ENCODE measurements around the gene DLGAP4. TPM values are rescaled to one million over a fixed set of nuclear protein-coding genes. Genes with fewer than 3 reads are reported as not detected.

The DLGAP4 gene
- total and polyA plus RNA-seq, 2 experiments from 2014 or later: 14.3 to 68.1 TPM

GRCh38 chr20:36362978-36363713 lies 57.0 kb downstream of the DLGAP4 start:
- DNase-seq: no peak
- H3K9me3 ChIP-seq (ENCODE audit: low read depth): no peaks in the 10 kb centered on the region
- no peaks in the 10 kb centered on the region for H3F3A ChIP-seq (ENCODE audit: insufficient read depth)
- H3K27ac ChIP-seq: no peak overlapping the region
- no peak overlapping the region for H3K9ac ChIP-seq
- no peaks in the 10 kb centered on the region for H3K79me2 ChIP-seq (ENCODE audit: insufficient read depth)
- no peaks in the 10 kb centered on the region for H3K9me2 ChIP-seq (ENCODE audit: insufficient read depth)
- no peak overlapping the region for H3K4me2 ChIP-seq (ENCODE audit: unreplicated experiment)
- H3K4me1 ChIP-seq (ENCODE audit: insufficient read depth): no peaks in the 10 kb centered on the region
- no peaks in the 10 kb centered on the region for H3K36me3 ChIP-seq (ENCODE audit: low read depth)
- TF ChIP-seq EZH2 (IDR thresholded peaks at IDR 0.05; ENCODE audit: insufficient read depth, poor library complexity, severe bottlenecking) (no peak), EZH2phosphoT487 (IDR thresholded peaks at IDR 0.05; ENCODE audit: insufficient read depth, low read depth) (no peak)
- in situ Hi-C loops (cut with MboI): no loop called here
- peaks cover 50% of the 10 kb centered on the region for H3K27me3 ChIP-seq (replicated peaks; ENCODE audit: insufficient read depth)
- H3K4me3 ChIP-seq: no peak overlapping the region
- no peak overlapping the region for H2AFZ ChIP-seq
- H4K20me1 ChIP-seq (ENCODE audit: insufficient read depth): no peaks in the 10 kb centered on the region
- 31 to 35% methylated on average over 9 of the region's 9 CpGs for WGBS, 2 experiments (ENCODE audit: low coverage in 1 of 2, low lambda C conversion rate in 2 of 2, missing lambda C conversion rate in 2 of 2)

DNA sequence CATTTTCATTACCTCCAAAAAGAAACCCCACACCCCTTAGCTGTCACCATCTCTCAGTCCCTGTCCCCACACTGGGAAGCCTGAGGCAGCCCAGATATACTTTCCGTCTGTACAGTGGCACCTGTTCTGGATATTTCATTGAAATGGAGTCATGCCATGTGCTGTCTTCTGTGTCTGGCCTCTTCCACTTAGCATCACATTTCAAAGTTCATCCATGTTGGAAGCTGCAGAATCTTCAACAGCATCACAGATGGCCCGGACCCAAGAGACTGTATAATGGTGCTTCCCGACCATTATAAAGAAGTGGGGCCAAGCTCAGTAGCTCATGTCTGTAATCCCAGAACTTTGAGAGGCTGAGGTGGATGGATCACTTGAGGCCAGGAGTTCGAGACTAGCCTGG lies 58.4 kb downstream of the DLGAP4 start:
- no peak overlapping the region for H3K4me3 ChIP-seq
- H3K79me2 ChIP-seq (ENCODE audit: insufficient read depth): no peaks in the 10 kb centered on the region
- no peaks in the 10 kb centered on the region for H3K9me3 ChIP-seq (ENCODE audit: low read depth)
- no peak overlapping the region for H3K9ac ChIP-seq
- 16 to 28% methylated on average over 4 of the region's 4 CpGs for WGBS, 2 experiments (ENCODE audit: low coverage in 1 of 2, low lambda C conversion rate in 2 of 2, missing lambda C conversion rate in 2 of 2)
- no peak overlapping the region for H3K27ac ChIP-seq
- TF ChIP-seq EZH2phosphoT487 (IDR thresholded peaks at IDR 0.05; ENCODE audit: insufficient read depth, low read depth) (no peak), EZH2 (IDR thresholded peaks at IDR 0.05; ENCODE audit: insufficient read depth, poor library complexity, severe bottlenecking) (no peak)
- no peaks in the 10 kb centered on the region for H3K4me1 ChIP-seq (ENCODE audit: insufficient read depth)
- H3F3A ChIP-seq (ENCODE audit: insufficient read depth): no peaks in the 10 kb centered on the region
- peaks cover 53% of the 10 kb centered on the region for H3K27me3 ChIP-seq (replicated peaks; ENCODE audit: insufficient read depth)
- H3K36me3 ChIP-seq (ENCODE audit: low read depth): no peaks in the 10 kb centered on the region
- H3K9me2 ChIP-seq (ENCODE audit: insufficient read depth): no peaks in the 10 kb centered on the region
- H3K4me2 ChIP-seq (ENCODE audit: unreplicated experiment): no peak overlapping the region
- no peaks in the 10 kb centered on the region for H4K20me1 ChIP-seq (ENCODE audit: insufficient read depth)
- DNase-seq: no peak
- in situ Hi-C loops (cut with MboI): no loop called here
- no peak overlapping the region for H2AFZ ChIP-seq

- Histone ChIP-seq H3K79me2 (ENCODE audit: insufficient read depth) (no peaks in the 10 kb centered on the region), H3K4me3 (no peak overlapping the region), H4K20me1 (ENCODE audit: insufficient read depth) (no peaks in the 10 kb centered on the region), H3K36me3 (ENCODE audit: low read depth) (no peaks in the 10 kb centered on the region), H3K9ac (no peak overlapping the region), H3K9me3 (ENCODE audit: low read depth) (no peaks in the 10 kb centered on the region), H3K27me3 (replicated peaks; ENCODE audit: insufficient read depth) (peaks cover 47% of the 10 kb centered on the region), H3F3A (ENCODE audit: insufficient read depth) (no peaks in the 10 kb centered on the region), H3K27ac (no peak overlapping the region), H2AFZ (no peak overlapping the region), H3K4me2 (ENCODE audit: unreplicated experiment) (no peak overlapping the region), H3K4me1 (ENCODE audit: insufficient read depth) (no peaks in the 10 kb centered on the region), H3K9me2 (ENCODE audit: insufficient read depth) (no peaks in the 10 kb centered on the region)
- no peak for DNase-seq
- TF ChIP-seq EZH2phosphoT487 (IDR thresholded peaks at IDR 0.05; ENCODE audit: insufficient read depth, low read depth) (no peak), EZH2 (IDR thresholded peaks at IDR 0.05; ENCODE audit: insufficient read depth, poor library complexity, severe bottlenecking) (no peak)
- in situ Hi-C loops (cut with MboI): no loop called here
- WGBS, 2 experiments (ENCODE audit: low coverage in 1 of 2, low lambda C conversion rate in 2 of 2, missing lambda C conversion rate in 2 of 2): 55 to 62% methylated on average over 15 to 16 of the region's 16 CpGs
These were observed 60.7 kb downstream of the DLGAP4 start for GRCh38 chr20:36366623-36367369.

GRCh38 chr20:36367370-36367745 lies 61.2 kb downstream of the DLGAP4 start:
- Histone ChIP-seq H3K79me2 (ENCODE audit: insufficient read depth) (no peaks in the 10 kb centered on the region), H3F3A (ENCODE audit: insufficient read depth) (no peaks in the 10 kb centered on the region), H4K20me1 (ENCODE audit: insufficient read depth) (no peaks in the 10 kb centered on the region), H2AFZ (no peak overlapping the region), H3K4me1 (ENCODE audit: insufficient read depth) (no peaks in the 10 kb centered on the region), H3K9ac (no peak overlapping the region), H3K27ac (no peak overlapping the region), H3K4me2 (ENCODE audit: unreplicated experiment) (no peak overlapping the region), H3K9me2 (ENCODE audit: insufficient read depth) (no peaks in the 10 kb centered on the region), H3K4me3 (no peak overlapping the region), H3K27me3 (replicated peaks; ENCODE audit: insufficient read depth) (peaks cover 46% of the 10 kb centered on the region), H3K9me3 (ENCODE audit: low read depth) (no peaks in the 10 kb centered on the region), H3K36me3 (ENCODE audit: low read depth) (no peaks in the 10 kb centered on the region)
- in situ Hi-C loops (cut with MboI): no loop called here
- no peak for DNase-seq
- 73 to 83% methylated on average over 4 of the region's 4 CpGs for WGBS, 2 experiments (ENCODE audit: low coverage in 1 of 2, low lambda C conversion rate in 2 of 2, missing lambda C conversion rate in 2 of 2)
- TF ChIP-seq EZH2phosphoT487 (IDR thresholded peaks at IDR 0.05; ENCODE audit: insufficient read depth, low read depth): no peak
- no peak for TF ChIP-seq EZH2 (IDR thresholded peaks at IDR 0.05; ENCODE audit: insufficient read depth, poor library complexity, severe bottlenecking)
